Activated CD4-positive, alpha-beta T cell treated with anti-CD3 and anti-CD28 coated beads, Interleukin-2, amount 50 U/mL, for 24 hours (primary cell): ENCODE results near the gene ZFAND3.

Source experiments
- DNase-seq, 2 donors: peaks; one replicate each; pipeline ENCODE4 v3.0.0-alpha.2; 2020; ENCODE audit warnings: low read depth in 1 of 2, low spot score in 1 of 2

The ZFAND3 gene

DNA sequence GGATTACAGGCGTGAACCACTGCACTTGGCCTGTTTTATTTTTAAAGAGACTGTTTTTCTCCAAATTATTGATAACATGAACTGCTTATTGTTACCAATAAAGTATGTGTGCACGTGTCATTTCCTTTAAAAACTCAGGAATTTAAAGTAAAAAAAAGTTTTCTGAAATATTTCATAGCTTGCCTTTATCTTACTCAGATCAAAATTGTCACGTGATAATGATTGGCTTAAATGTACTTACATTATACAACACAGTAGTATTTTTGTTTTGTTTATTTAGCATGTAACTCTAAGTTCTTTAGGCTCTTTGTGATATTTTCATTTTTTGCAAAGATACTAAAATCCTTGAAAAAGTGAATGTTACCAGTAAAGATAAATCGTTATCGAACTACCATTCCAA lies 174.1 kb downstream of the ZFAND3 start:
- no peak for DNase-seq

DNA sequence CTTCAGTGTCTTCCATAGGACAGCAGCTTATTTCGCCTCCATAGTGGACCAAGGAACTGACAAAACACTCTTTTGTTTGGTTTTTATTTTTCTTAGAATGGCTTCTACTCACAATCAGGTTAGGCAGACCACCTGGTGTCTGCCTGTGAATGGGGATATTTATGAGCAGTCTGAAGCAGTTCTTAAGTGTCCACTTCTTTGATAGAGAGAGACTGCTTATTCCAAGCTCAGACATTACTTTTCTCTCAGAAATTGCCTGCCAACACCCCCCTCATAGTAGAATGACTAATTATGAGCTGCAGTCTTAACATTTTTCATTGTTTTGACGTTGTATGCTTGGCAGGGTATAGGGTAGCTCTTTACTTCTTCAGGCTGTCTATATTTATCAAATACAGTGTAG lies 174.7 kb downstream of the ZFAND3 start:
- no peak for DNase-seq

DNA sequence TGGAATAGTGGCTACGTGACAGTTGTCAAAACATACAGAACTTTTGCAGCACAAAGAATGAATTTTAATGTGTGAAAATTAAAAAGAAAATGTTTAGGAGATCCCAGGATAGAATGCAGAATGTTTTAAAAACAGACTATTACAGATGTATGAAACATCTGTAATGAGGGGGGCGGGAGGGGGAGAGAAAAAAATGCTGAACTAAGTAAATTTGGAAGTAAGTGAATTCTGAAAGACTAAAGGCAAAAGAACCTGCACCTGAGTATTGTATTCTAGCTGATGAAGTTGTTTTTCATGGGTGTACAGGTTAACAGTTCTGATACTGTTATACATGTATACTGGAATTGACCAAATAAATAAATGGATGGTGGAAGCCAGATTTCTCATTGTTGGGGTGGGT lies 178.8 kb downstream of the ZFAND3 start:
- no peak for DNase-seq

DNA sequence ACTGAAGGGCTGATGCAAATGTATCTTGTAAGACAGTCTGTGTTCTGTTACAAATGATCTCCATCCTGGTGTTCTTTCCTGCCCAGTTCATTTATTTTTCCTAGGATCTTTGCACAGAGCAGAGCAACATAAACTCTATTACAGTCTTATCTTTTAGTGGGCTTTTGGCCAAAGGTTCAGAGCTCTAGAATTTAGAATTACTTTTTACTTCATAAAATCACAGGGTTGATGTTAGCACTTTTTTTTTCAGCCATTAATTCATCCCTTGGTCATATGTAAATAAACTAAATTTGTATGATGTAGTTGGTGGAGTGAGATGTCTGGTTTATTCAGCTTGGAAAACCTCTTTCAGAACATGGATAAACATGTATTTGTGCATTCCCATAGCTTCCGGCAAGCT lies 181.9 kb downstream of the ZFAND3 start:
- DNase-seq = no peak

DNA sequence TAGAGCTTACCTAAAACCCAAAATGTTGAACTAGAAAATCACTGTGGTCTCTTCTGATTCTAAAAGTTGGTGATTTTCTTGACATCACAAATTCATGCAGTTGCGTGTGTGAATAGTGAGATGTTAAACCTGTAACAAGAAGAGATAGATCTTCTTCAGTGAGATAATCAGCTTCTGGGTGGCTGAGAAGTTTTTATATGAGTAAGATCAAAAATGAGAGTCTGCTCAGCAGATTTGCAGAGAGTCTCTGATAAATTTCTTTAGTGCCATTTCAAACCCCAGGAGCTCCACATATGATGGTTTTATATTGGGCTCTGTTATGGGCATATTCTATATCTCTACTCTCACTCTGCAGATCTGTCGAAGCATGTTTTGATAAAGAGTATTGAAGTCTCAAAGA lies 185.4 kb downstream of the ZFAND3 start:
- DNase-seq = no peak

DNA sequence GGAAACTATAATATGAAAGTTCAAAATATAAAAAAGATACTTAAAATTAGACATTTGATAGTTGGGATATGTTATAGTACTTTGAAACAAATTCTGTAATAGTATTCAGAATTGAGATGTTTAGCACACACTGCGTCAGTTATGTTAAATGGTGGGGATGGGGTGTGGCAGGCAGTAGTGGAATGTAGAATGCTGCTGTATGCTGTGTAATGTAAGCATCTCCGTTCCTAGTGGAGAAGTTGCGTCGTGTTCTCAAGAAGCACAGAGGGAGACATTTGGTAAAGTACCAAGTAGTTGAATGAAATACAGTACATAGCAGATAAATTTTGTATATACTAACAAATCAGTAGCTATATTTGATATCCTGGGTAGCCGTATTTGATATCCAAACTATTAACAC lies 192.4 kb downstream of the ZFAND3 start:
- no peak for DNase-seq

DNA sequence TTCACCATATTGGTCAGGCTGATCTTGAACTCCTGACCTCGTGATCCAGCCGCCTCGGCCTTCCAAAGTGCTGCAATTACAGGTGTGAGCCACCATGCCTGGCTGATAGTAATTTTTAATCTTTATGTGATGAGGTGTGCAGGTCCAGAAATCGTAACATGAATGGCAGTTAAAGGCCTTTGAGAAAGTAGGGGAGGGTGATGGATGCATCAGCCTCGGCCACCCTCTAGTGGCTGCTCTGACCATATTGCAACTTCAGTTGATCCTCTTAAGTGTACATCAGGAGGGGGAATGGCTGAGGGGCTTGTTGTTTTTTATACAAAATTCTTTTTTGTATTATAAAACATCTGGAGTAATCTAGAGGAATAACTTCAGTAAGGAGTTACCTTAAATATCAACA lies 193.0 kb downstream of the ZFAND3 start:
- DNase-seq = no peak

DNA sequence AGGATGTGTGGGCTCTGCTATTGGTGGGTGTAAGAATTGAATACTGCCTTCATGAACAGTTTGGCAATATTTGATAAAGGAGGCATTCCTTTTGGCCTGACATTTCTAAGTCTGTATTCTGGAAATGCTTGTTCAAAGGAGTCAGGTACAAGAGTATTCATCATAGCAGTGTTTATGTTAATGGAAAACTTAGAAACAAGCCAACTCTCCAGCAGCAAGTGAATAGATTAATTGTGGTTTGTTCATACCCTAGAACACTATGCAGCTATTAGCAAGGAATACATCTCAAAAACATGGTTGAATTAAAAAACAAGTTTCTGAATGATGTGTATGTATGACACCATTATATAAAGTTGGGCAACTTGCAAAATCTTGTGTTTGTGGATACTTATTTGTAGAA lies 195.8 kb downstream of the ZFAND3 start:
- no peak for DNase-seq

DNA sequence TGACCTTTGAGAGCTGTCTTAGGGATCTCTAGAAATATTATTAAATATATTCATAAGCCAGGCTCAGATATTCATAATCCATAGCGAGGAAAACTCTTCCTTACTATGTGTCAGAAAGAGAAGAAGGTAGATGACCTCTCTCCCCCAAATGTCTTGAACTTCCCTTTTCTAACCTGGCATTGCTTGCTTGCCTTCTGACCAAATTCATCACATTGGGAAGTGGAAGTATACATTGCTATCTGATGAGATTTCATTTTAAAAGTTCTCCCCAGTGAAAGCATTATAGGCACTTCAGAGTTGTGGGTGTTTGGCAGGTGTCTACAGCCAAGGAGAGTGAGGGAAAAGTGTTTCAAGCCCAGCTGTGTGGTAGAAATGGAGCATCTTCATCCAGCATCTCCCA lies 197.3 kb downstream of the ZFAND3 start:
- DNase-seq = no peak

DNA sequence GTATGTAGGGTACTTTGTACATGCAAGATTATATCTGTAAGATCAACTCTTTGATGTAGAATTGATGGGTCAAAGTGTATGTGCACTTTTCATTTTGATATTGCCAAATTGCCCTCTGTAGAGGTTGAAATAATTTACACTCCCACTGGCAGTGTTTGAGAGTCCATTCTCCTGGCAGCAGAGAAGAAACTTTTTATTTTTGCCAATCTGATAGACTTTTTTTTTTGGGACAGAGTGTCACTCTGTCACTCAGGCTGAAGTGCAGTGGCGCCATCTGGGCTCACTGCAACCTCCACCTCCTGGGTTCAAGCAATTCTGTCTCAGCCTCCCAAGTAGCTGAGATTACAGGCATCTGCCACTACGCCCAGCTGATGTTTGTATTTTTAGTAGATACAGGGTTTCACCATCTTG lies 199.2 kb downstream of the ZFAND3 start:
- DNase-seq = no peak

DNA sequence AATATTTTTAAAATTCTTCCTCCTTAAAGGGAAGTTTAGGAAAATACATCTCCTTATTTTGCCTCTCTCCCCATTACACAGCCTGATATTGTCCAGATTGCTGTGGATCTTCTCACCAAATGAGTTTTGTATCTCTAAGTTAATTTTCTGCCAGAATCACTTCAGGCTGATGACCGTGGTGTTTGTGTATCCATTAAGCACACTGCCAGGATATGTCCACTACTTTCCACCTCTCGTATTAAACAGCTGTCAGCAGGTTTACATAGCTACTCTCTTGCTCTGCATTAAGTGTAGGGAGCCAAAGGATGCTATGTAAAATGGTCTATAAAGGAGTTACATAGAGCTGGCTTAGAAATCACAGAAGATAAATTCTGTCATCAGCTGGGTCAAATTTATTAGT lies 201.1 kb downstream of the ZFAND3 start:
- no peak for DNase-seq

DNA sequence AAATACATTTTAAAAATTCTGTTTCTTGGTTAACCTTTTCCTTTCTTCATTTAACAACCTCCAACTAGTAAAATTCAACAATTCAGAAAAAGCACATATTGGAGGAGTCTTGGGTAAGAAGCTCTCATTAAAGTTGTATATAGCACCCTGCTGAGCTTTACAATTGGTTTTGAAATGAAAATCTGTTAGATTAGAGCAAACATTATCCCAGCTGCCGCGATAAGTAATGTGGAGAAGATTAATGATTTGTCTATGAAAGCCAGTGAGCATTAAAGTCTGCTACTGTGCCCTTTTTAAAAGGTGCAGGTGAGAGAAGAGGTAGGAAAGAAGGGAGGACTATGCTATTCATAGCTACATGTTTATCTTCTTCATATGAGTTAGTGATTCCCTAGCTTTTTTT lies 201.5 kb downstream of the ZFAND3 start:
- no peak for DNase-seq

DNA sequence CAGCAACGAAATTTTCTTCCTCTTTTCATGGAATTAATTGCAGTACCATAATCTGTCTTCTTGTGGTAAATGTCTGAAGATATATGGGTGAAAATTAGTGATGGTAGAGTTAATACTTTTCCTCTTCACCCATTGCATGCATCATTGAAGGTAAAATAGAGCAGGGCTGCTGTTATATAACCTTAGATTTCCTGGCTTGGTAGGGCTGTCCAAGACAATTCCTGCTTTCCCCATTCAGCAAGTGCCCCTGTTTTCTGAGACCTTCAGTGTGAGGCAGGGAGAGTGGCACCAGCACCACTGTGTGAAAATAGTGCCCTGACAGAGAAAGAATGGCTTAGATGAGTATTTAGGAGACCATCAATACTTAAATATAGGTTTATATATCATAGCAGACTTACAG lies 202.0 kb downstream of the ZFAND3 start:
- DNase-seq = no peak

DNA sequence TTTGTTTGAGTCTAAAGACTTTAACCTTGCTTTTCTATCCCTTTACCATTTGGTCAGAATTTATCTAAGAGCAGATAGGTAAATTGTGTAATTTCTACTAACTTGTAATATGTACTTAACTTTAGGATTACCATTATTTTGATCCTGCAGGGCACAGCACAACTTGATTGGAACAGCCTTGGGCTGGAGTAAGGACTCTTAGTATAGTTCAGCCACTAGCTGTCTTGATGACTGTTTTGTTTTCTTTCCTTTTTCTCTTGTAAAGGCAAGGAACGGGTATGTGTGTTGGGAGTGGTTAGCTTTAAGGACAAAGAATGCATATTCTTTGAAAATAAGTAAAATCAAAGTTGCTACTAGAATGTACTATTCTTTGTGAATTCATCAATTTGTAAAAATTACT lies 203.2 kb downstream of the ZFAND3 start:
- no peak for DNase-seq

DNA sequence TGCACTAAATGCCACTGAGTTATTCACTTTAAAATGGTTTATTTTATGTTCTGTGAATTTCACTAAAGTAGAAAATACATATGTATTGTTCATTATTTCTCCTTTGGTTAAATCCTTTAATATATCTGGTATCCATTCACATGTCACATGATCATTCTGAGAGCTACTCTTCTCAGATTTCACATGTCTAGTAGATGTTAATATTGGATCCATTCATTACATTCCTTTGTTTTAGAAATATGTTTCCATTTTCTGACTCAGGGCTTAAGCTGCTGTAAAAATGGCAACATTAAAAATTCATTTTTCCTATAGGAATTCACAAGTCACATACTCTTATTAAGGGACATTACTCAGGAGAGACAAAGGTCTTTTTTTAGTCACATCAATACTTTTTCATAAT lies 205.4 kb downstream of the ZFAND3 start:
- DNase-seq = no peak

DNA sequence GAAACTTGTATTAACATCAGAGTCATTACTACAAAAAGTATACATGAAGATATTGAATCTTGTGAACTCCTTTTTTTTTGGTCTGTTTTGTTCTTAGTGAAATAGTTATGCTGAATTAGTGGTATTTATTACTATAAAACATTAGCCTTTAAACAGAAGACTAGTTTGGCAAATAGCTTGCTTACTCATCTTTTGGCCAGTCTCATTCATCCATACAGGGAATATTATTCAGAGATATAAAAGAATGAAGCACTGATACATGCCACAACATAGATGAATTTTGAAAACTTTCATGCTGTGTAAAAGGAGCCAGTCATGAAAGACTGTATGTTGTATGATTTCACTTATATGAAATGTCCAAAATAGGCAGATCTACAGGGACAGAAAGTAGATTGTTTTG lies 205.9 kb downstream of the ZFAND3 start:
- DNase-seq = no peak

DNA sequence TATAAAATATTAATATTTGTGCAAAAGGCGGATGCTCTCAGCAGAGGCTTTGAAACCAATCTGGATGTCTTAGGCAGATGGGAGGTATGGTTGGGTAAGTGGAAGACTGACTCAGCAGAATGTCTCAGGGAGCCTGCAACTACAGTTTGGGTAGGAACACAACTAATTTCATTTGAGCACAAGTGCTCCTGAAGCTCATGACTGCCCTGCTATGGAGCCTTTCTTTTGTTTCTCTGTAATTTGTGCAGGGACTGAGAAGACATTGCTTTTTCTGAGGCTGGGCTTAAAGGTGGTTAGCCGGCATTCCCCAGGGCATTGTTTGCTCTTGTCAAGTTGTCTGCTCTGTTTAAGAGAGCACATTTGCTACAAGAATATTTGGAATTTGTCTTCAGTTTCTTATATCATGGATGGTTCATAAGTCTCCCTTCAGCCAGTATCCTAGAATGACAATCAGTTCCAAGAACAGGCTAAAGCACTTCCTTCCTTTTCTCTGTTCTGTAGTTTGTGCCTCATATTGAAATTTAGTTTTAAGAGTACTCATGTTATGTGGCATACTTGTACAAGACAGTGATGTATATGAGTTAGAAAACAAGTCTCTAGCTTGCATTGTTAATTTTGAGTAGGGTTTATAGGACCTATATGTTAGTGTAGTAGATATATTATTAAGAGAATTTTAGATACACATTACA lies 208.3 kb downstream of the ZFAND3 start:
- no peak for DNase-seq

DNA sequence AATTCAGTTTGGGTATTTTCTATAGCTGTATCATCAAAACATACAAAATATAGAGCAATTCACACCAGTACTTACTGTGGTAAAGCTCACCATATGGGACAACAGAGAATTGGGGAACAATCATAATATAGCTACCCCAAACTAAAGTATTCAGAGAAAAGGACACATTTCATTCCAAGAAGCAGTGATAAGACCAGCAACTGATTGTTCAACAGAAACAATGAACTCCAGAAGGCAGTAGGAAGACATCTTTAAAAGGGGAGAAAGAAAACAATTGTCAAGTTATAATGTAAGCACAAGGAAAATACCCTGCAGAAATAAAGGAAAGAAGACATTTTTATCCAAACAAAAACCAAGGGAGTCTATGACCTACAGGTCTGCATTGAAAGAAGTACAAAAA lies 210.9 kb downstream of the ZFAND3 start:
- no peak for DNase-seq

DNA sequence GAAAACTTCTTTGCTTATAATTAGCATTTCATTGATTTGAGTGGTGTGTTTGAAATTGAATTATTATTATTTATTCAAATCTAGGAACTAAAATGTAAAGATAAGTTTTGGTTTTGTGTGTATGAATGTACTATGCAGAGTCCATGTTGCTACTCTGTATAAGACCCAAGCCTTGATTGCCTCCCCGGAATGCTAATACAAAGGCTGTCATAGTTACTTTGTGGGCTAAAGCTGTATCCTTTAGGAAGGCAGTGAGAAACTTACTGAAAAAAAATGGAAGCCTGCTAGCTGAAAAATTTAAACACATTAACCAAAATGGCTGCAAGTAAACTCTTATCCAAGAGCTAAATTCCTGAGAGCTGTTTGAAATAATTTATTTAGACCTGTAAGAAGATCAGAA lies 213.3 kb downstream of the ZFAND3 start:
- DNase-seq = no peak

DNA sequence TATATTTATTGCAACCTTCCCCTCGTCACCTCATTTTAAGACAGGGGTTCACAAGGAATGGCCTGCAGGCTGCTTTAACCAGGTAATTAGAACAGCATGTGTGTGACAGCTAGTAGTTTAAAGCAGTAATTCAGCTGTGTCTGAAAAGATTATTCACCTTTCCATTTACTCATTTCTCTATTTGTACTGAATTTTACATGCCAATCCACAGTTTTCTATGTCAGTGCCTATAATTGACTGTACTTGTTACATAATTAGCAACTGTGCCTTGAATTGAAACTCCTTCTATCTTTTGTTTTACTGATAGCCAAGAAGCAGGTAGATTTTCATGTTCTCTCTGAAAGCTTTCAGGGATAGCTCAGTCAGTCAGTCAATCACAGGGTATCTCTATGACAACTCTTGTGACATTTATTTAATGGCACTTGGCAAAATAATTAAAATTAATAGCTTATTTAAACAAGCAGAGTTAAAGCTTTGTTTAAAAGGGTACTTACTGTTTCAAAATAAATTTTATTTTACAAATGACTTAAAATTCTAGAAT lies 214.0 kb downstream of the ZFAND3 start:
- DNase-seq = no peak

DNA sequence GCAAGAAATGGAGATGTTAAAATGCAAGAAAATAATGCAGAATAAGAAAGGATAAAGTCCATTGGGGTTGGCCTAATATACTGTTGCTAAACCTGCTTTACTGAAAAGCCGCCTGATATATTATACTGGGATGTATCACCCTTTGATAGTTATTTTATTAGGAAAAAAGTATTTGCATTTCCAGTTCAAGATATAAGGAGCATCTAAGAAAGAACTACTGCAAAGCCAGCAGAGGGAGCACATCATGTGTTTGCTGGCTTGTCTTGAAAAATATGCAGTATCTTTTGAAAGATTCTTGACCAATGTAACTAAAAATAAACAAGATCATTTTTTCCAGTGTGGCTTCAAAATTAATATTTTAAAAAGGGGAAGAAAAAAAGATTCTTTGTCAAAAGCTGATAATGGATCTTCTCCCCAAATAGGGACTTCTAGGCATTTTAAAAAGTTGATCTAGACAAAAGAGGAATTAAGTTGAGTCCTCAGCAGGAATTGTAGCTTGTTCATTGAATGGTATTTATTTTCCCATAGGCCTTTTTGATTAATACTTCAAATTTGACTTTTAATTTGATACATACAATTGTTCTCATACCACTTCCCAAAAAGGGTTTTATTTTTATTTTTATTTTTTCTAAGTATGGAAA lies 214.9 kb downstream of the ZFAND3 start:
- DNase-seq = no peak

DNA sequence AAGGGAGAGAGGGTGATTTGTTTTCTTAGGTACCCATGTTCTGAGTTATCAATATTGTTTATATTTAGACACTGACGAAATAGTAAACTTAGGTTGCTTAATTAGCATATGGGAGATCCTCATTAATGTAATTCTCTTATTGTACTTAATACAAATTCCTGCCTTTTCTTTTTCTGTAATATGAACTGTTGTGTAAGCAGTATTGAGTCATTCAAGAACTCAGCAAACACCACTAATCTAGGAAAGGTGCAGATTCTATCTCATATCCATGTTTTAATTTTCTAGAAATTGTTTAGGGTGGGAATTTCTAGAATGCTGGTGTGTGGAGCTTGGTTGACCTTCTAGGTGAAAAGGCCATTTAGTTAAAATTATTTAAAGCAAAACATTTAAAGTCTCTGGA lies 216.0 kb downstream of the ZFAND3 start:
- DNase-seq = no peak

DNA sequence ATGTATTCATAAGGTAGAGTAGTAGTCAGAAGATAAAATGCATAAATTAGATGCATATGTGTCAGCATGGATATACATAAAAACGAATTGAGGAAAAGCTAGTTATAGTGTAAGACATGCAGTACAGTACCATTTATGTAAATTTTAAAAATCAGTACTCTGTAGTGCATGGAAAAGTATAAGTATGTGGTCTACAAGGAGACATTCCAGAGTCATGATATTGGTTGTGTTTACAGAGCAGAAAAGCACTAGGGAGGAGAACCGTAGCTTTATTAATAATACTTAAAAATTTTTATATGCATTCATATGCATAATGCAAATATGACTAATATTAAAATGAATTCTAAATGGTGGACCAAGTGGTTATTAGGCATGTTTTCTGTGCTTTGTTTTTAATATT lies 220.0 kb downstream of the ZFAND3 start:
- no peak for DNase-seq
